NK-92 (cell line): ENCODE data around the gene WNT2.

Source experiments
- DNase-seq: peaks from one replicate; lab custom pipeline; 2025; ENCODE audit not compliant: unreplicated experiment; lab: John Stamatoyannopoulos, UW

WNT2 gene

GRCh38 chr7:117322741-117323304 lies at the start of gene WNT2:
Gene WNT2 (minus strand): TSS chr7:117323058. CDS start chr7:117322989, 69 bp downstream.
- DNase-seq: no peak

- no peak for DNase-seq
These were observed 49.2 kb upstream of the WNT2 start for GRCh38 chr7:117372073-117372472.

GRCh38 chr7:117364339-117365080 lies 41.7 kb upstream of the WNT2 start:
- DNase-seq: no peak

- no peak for DNase-seq
These were observed 39.5 kb upstream of the WNT2 start for GRCh38 chr7:117362294-117362888.

- DNase-seq: no peak
These were observed 27.2 kb upstream of the WNT2 start for GRCh38 chr7:117350027-117350426.

- DNase-seq: no peak
These were observed 26.7 kb upstream of the WNT2 start for GRCh38 chr7:117349570-117349969.

- DNase-seq: no peak
These were observed 25.3 kb upstream of the WNT2 start for GRCh38 chr7:117347962-117348672.

- DNase-seq: no peak
These were observed 24.6 kb upstream of the WNT2 start for GRCh38 chr7:117347480-117347879.

GRCh38 chr7:117346161-117346560 lies 23.3 kb upstream of the WNT2 start:
- DNase-seq: no peak

GRCh38 chr7:117338020-117338419 lies 15.2 kb upstream of the WNT2 start:
- DNase-seq: no peak

- DNase-seq: no peak
These were observed 10.3 kb upstream of the WNT2 start for GRCh38 chr7:117333168-117333567.

- DNase-seq: no peak
These were observed 9.2 kb upstream of the WNT2 start for GRCh38 chr7:117332031-117332430.

- DNase-seq: no peak
These were observed 3.0 kb upstream of the WNT2 start for GRCh38 chr7:117325836-117326235.

- DNase-seq: no peak
These were observed 2.1 kb upstream of the WNT2 start for GRCh38 chr7:117324960-117325359.

GRCh38 chr7:117323851-117324711 lies 1.2 kb upstream of the WNT2 start:
- no peak for DNase-seq

- DNase-seq: no peak
These were observed 520 bp upstream of the WNT2 start for GRCh38 chr7:117323305-117323850.

GRCh38 chr7:117320523-117320922 lies 2.3 kb downstream of the WNT2 start:
- DNase-seq: no peak

- no peak for DNase-seq
These were observed 3.7 kb downstream of the WNT2 start for GRCh38 chr7:117319181-117319580.

GRCh38 chr7:117313582-117313981 lies 9.3 kb downstream of the WNT2 start:
- DNase-seq: no peak
